ENCODE data around the gene TUBG1. TPM values are rescaled to one million over a fixed set of nuclear protein-coding genes. Genes with fewer than 3 reads are reported as not detected.
A peak's percentile ranks its signal among the peaks of the same experiment; 100 is the strongest.

The TUBG1 gene
- total RNA-seq, 1 experiment from 2014 or later = 139 TPM

GRCh38 chr17:42623732-42624596 is 14.5 kb downstream of the TUBG1 start:
- Histone ChIP-seq H3K79me2 (ENCODE audit: insufficient read depth, low read length) (no peaks in the 10 kb centered on the region), H3K4me1 (ENCODE audit: control insufficient read depth in 1 of 2, insufficient read depth in 2 of 2, low read length in 2 of 2) (peaks cover 15 to 26% of the 10 kb centered on the region in 2 experiments), H3K9me3 (ENCODE audit: control insufficient read depth in 1 of 2, insufficient read depth in 1 of 2, low read depth in 1 of 2, low read length in 2 of 2) (no peaks in the 10 kb centered on the region), H3K4me2 (ENCODE audit: low read length) (peak overlapping the region; percentile 59), H3K27me3 (ENCODE audit: insufficient read depth, low read length) (no peaks in the 10 kb centered on the region), H3K36me3 (ENCODE audit: control insufficient read depth in 1 of 2, insufficient read depth in 2 of 2, low read length in 2 of 2) (no peaks in the 10 kb centered on the region), H3K9me2 (ENCODE audit: insufficient read depth) (no peaks in the 10 kb centered on the region), H2AFZ (ENCODE audit: low read depth, low read length, poor library complexity, severe bottlenecking) (no peak overlapping the region), H3K27ac (ENCODE audit: low read depth, low read length) (peak overlapping the region; percentile 47), H4K20me1 (ENCODE audit: insufficient read depth) (no peaks in the 10 kb centered on the region), H3K9ac (ENCODE audit: low read length) (no peak overlapping the region), H3K4me3 (replicated peaks in 1 of 2; ENCODE audit: low read depth in 1 of 2, low read length in 2 of 2) (peak overlapping the region in 1 of 2 experiments; percentile 13; a peak in 1 of 4 replicates)
- intact Hi-C loops (cut with micrococcal nuclease) = loop anchor here (5.0 kb wide), 2 partner anchors 33 to 53 kb away; partner anchors contain the start of genes PLEKHH3 and TUBG2
- DNase-seq (ENCODE audit: low read depth, low spot score) = peak; percentile 56
- CTCF ChIA-PET = interaction anchor here (0.6 to 1.4 kb wide), 6 partner anchors 15 to 140 kb away, joined by 3 to 5 read pairs (median 4); partner anchors contain the start of genes PLEKHH3, RETREG3 and TUBG1
- peak; percentile 82 for ATAC-seq
- POLR2A ChIA-PET = interaction anchor here (1.2 to 1.4 kb wide), 2 partner anchors 15 to 35 kb away, joined by 4 read pairs; partner anchors contain the start of genes RETREG3, TUBG1 and TUBG2
- RAD21 ChIA-PET (ENCODE audit: low non-redundant PET in 1 of 2, low total read pairs in 2 of 2, uncharacterized antibody in 2 of 2, unreplicated experiment in 2 of 2) = interaction anchor here (0.9 to 1.0 kb wide), 2 partner anchors 15 to 37 kb away, joined by 3 read pairs; partner anchors contain the start of genes RETREG3 (in 1 of the 2) and TUBG1 (in 1 of the 2)
- no TSS peak for BruUV-seq (replicated peaks)
- TF ChIP-seq, protein P1, sequence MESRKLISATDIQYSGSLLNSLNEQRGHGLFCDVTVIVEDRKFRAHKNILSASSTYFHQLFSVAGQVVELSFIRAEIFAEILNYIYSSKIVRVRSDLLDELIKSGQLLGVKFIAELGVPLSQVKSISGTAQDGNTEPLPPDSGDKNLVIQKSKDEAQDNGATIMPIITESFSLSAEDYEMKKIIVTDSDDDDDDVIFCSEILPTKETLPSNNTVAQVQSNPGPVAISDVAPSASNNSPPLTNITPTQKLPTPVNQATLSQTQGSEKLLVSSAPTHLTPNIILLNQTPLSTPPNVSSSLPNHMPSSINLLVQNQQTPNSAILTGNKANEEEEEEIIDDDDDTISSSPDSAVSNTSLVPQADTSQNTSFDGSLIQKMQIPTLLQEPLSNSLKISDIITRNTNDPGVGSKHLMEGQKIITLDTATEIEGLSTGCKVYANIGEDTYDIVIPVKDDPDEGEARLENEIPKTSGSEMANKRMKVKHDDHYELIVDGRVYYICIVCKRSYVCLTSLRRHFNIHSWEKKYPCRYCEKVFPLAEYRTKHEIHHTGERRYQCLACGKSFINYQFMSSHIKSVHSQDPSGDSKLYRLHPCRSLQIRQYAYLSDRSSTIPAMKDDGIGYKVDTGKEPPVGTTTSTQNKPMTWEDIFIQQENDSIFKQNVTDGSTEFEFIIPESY (IDR thresholded peaks at IDR 0.05; ENCODE audit: extremely low read depth, insufficient replicate concordance, low read length) = no peak
- TF ChIP-seq YY1 (IDR thresholded peaks at IDR 0.05; ENCODE audit: extremely low read depth, insufficient replicate concordance, low read depth, low read length) (no peak), MAX (IDR thresholded peaks at IDR 0.05) (no peak; the same call in 1 of the 2 replicates), EGR1 (IDR thresholded peaks at IDR 0.05; ENCODE audit: low read depth) (no peak), EZH2phosphoT487 (IDR thresholded peaks at IDR 0.05; ENCODE audit: borderline replicate concordance) (no peak), FOSL1 (IDR thresholded peaks at IDR 0.05; ENCODE audit: low read depth) (peak; percentile 72), REST (IDR thresholded peaks at IDR 0.05; ENCODE audit: low read depth) (no peak), ZFX (IDR thresholded peaks at IDR 0.05) (no peak), JUND (IDR thresholded peaks at IDR 0.05) (peak; percentile 77), TCF7L2 (IDR thresholded peaks at IDR 0.05; ENCODE audit: borderline replicate concordance, extremely low read depth, insufficient read depth, insufficient read length) (peak; percentile 56), POLR2AphosphoS5 (IDR thresholded peaks at IDR 0.05; ENCODE audit: low read depth, low read length) (no peak), SIN3A (IDR thresholded peaks at IDR 0.05; ENCODE audit: low read depth) (no peak; the same call in 1 of the 2 replicates), CEBPB (IDR thresholded peaks at IDR 0.05; ENCODE audit: low read depth) (peak; percentile 42; the same call in 1 of the 2 replicates), SP1 (IDR thresholded peaks at IDR 0.05; ENCODE audit: low read depth) (peak; percentile 77), RAD21 (IDR thresholded peaks at IDR 0.05; ENCODE audit: low read depth) (peak; percentile 48; the same call in 1 of the 2 replicates), ATF3 (IDR thresholded peaks at IDR 0.05) (no peak), ELF1 (IDR thresholded peaks at IDR 0.05; ENCODE audit: borderline replicate concordance, low read depth) (no peak), SRF (IDR thresholded peaks at IDR 0.05; ENCODE audit: low read depth) (no peak), POLR2A (IDR thresholded peaks at IDR 0.05; ENCODE audit: borderline replicate concordance, extremely low read depth, insufficient read depth, insufficient read length) (no peak), EZH2 (IDR thresholded peaks at IDR 0.05) (no peak), CBX3 (IDR thresholded peaks at IDR 0.05; ENCODE audit: low read depth) (peak; percentile 71; the same call in 1 of the 2 replicates)
